ENCODE data around the gene MDM1.

MDM1 gene

GRCh38 chr12:68331869-68332727 is at the start of gene MDM1:
TSS of gene MDM1 (minus strand) at chr12:68332362. CDS start at chr12:68332245, 117 bp downstream.
- FAIRE-seq = peak; percentile 30

- no peak for FAIRE-seq
These were observed 49.5 kb upstream of the MDM1 start for GRCh38 chr12:68381476-68382219.

GRCh38 chr12:68378872-68379606 is 46.9 kb upstream of the MDM1 start:
- no peak for FAIRE-seq

GRCh38 chr12:68377881-68378280 is 45.7 kb upstream of the MDM1 start:
- FAIRE-seq = no peak

- FAIRE-seq = no peak
These were observed 44.7 kb upstream of the MDM1 start for GRCh38 chr12:68376901-68377300.

GRCh38 chr12:68375756-68376695 is 43.9 kb upstream of the MDM1 start:
- no peak for FAIRE-seq

GRCh38 chr12:68374307-68374982 is 42.3 kb upstream of the MDM1 start:
- no peak for FAIRE-seq

GRCh38 chr12:68370667-68371066 is 38.5 kb upstream of the MDM1 start:
- no peak for FAIRE-seq

- no peak for FAIRE-seq
These were observed 37.9 kb upstream of the MDM1 start for GRCh38 chr12:68370006-68370590.

- no peak for FAIRE-seq
These were observed 36.2 kb upstream of the MDM1 start for GRCh38 chr12:68368327-68368726.

- no peak for FAIRE-seq
These were observed 35.7 kb upstream of the MDM1 start for GRCh38 chr12:68367903-68368302.

GRCh38 chr12:68367116-68367515 is 35.0 kb upstream of the MDM1 start:
- no peak for FAIRE-seq

GRCh38 chr12:68364893-68365725 is 32.9 kb upstream of the MDM1 start:
- FAIRE-seq = no peak

- FAIRE-seq = no peak
These were observed 32.2 kb upstream of the MDM1 start for GRCh38 chr12:68364328-68364727.

GRCh38 chr12:68361953-68362352 is 29.8 kb upstream of the MDM1 start:
- FAIRE-seq = no peak

- no peak for FAIRE-seq
These were observed 27.5 kb upstream of the MDM1 start for GRCh38 chr12:68359674-68360073.

GRCh38 chr12:68358532-68359485 is 26.6 kb upstream of the MDM1 start:
- peak; percentile 98 for FAIRE-seq

- FAIRE-seq = no peak
These were observed 24.8 kb upstream of the MDM1 start for GRCh38 chr12:68356986-68357385.

- no peak for FAIRE-seq
These were observed 24.0 kb upstream of the MDM1 start for GRCh38 chr12:68356060-68356695.
